Body of pancreas (tissue), 4 donors: ENCODE results near the gene GRIK3.

Experiments
- POLR2A ChIP-seq, 3 donors: fragments of 450-650 bp; IDR thresholded peaks; one replicate each; pipeline ENCODE4 v1.6.1; 2016; ENCODE audit warnings: antibody characterized with exemption in 3 of 3, mild to moderate bottlenecking in 2 of 3
- TF ChIP-seq, protein P1 (sequence below), 7 experiments: fragments of 450-650 bp in 4 of 7; fragments of 200-600 bp in 3 of 7; sonication (generic) in 3 of 7; IDR thresholded peaks; one replicate each; pipeline ENCODE4 v1.5.1; 2016 to 2019; ENCODE audit warnings: antibody characterized with exemption in 7 of 7

DNA sequence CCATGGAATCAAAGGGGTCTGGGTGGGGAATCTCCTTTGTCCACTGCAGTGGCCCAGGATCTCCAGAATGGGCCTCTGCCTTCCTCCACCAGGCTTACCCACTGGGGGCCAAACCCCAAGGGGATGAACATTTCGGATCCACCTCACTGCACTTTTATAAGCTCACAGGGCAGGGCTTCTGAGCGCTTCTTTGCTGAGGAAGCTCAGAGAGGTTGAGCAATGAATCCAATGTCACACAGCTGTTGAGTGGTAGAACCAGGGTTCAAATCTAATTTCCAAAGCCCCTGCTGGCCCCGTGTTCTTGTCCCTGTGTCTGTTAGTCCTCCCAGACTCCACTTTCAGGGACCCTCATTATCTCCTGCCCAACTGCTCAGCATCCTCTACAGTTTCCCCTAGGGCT is 250.8 kb downstream of the GRIK3 start:
- TF ChIP-seq, protein P1, sequence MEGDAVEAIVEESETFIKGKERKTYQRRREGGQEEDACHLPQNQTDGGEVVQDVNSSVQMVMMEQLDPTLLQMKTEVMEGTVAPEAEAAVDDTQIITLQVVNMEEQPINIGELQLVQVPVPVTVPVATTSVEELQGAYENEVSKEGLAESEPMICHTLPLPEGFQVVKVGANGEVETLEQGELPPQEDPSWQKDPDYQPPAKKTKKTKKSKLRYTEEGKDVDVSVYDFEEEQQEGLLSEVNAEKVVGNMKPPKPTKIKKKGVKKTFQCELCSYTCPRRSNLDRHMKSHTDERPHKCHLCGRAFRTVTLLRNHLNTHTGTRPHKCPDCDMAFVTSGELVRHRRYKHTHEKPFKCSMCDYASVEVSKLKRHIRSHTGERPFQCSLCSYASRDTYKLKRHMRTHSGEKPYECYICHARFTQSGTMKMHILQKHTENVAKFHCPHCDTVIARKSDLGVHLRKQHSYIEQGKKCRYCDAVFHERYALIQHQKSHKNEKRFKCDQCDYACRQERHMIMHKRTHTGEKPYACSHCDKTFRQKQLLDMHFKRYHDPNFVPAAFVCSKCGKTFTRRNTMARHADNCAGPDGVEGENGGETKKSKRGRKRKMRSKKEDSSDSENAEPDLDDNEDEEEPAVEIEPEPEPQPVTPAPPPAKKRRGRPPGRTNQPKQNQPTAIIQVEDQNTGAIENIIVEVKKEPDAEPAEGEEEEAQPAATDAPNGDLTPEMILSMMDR (IDR thresholded peaks at IDR 0.05): no peak
- no peak for TF ChIP-seq POLR2A (IDR thresholded peaks at IDR 0.05)
